HEK293 (cell line): ENCODE data around the gene TRAPPC12.

Source experiments
- CTCF ChIP-seq: fragments of 450-650 bp; formaldehyde crosslinking; IDR thresholded peaks from 2 replicates; pipeline ENCODE4 v1.5.1; 2016; ENCODE audit warnings: missing biosample characterization, missing genetic modification characterization
- YY1 ChIP-seq: fragments of 450-650 bp; formaldehyde crosslinking; IDR thresholded peaks from 2 replicates; pipeline ENCODE4 v1.5.1; 2018; ENCODE audit warnings: missing biosample characterization, missing genetic modification characterization
- ZNF777 ChIP-seq: fragments of 450-650 bp; formaldehyde crosslinking; IDR thresholded peaks from 2 replicates; pipeline ENCODE4 v1.5.1; 2017; ENCODE audit warnings: missing biosample characterization, missing genetic modification characterization, borderline replicate concordance

GRCh38 chr2:3357926-3358325 is 21.6 kb upstream of the TRAPPC12 start:
- TF ChIP-seq ZNF777 (no peak), CTCF (tag by site-specific recombination) (no peak), YY1 (tag by site-specific recombination) (no peak)
